Naive thymus-derived CD4-positive, alpha-beta T cell (primary cell): Measurements from ENCODE around the gene SIX3. TPM values are rescaled to one million over a fixed set of nuclear protein-coding genes. Genes with fewer than 3 reads are reported as not detected.

Experiments used
- ATAC-seq: fragments of 150-1000 bp; cut with Tn5 transposase; 2 replicates; pipeline ENCODE4 v1.10.0; 2021; ENCODE audit warnings: mild to moderate bottlenecking, moderate library complexity
- CTCF ChIA-PET: fragments of 350-600 bp; sonication (Branson Sonifier 250); formaldehyde crosslinking; loops from one replicate; lab custom pipeline; 2021; ENCODE audit warnings: antibody characterized with exemption; lab: Charles Lee
- POLR2A ChIA-PET: fragments of 350-600 bp; sonication (Branson Sonifier 250); formaldehyde crosslinking; loops from one replicate; lab custom pipeline; 2021; ENCODE audit warnings: antibody characterized with exemption, inconsistent platforms; lab: Charles Lee
- DNase-seq, 9 donors: peaks; one replicate each; pipeline versions ENCODE4 v3.0.0 to v3.0.0-alpha.2; 2020 to 2022; ENCODE audit warnings: mixed read lengths in 1 of 9
- H3K27ac ChIP-seq: one replicate; pipeline ENCODE4 v1.7.0; 2013; ENCODE audit warnings: mild to moderate bottlenecking, low read depth, low read length, moderate library complexity
- H3K27me3 ChIP-seq, 2 donors: one replicate each; pipeline ENCODE4 v1.7.0; 2013; ENCODE audit warnings: low read length in 2 of 2, mild to moderate bottlenecking in 2 of 2, moderate library complexity in 2 of 2; ENCODE audit not compliant: control insufficient read depth in 2 of 2, insufficient read depth in 2 of 2
- H3K36me3 ChIP-seq, 3 experiments: 1 replicate in 2 of 3; 2 replicates in 1 of 3; pipeline ENCODE4 v1.7.0; 2013; ENCODE audit warnings: low read length in 3 of 3, mild to moderate bottlenecking in 3 of 3, moderate library complexity in 1 of 3; ENCODE audit not compliant: insufficient read depth in 3 of 3, control insufficient read depth in 2 of 3
- H3K4me1 ChIP-seq, 2 donors: one replicate each; pipeline ENCODE4 v1.7.0; 2013; ENCODE audit warnings: low read length in 2 of 2, mild to moderate bottlenecking in 2 of 2, moderate library complexity in 1 of 2; ENCODE audit not compliant: control insufficient read depth in 2 of 2, insufficient read depth in 2 of 2
- H3K4me3 ChIP-seq: 2 replicates; pipeline ENCODE4 v1.7.0; 2013; ENCODE audit warnings: mild to moderate bottlenecking, low read length
- H3K9me3 ChIP-seq, 3 experiments: 1 replicate in 2 of 3; 2 replicates in 1 of 3; pipeline ENCODE4 v1.7.0; 2013; ENCODE audit warnings: low read length in 3 of 3; ENCODE audit not compliant: control insufficient read depth in 2 of 3
- H3K27ac Mint-ChIP-seq, 9 donors: one replicate each; pipeline ENCODE4 v1.8.0; 2020 to 2022; ENCODE audit warnings: mixed read lengths in 9 of 9, mild to moderate bottlenecking in 8 of 9, moderate library complexity in 5 of 9, inconsistent platforms in 2 of 9
- H3K27me3 Mint-ChIP-seq, 5 donors: one replicate each; pipeline ENCODE4 v1.8.0; 2021 to 2022; ENCODE audit warnings: mixed read lengths in 5 of 5, mild to moderate bottlenecking in 1 of 5
- H3K36me3 Mint-ChIP-seq, 5 donors: one replicate each; pipeline ENCODE4 v1.8.0; 2020 to 2022; ENCODE audit warnings: mixed read lengths in 5 of 5, mild to moderate bottlenecking in 3 of 5, inconsistent platforms in 1 of 5
- H3K4me1 Mint-ChIP-seq, 7 donors: one replicate each; pipeline ENCODE4 v1.8.0; 2020 to 2022; ENCODE audit warnings: mixed read lengths in 7 of 7, mild to moderate bottlenecking in 3 of 7, inconsistent platforms in 1 of 7
- H3K4me3 Mint-ChIP-seq, 10 donors: one replicate each; pipeline ENCODE4 v1.8.0; 2020 to 2022; ENCODE audit warnings: mild to moderate bottlenecking in 10 of 10, mixed read lengths in 10 of 10, moderate library complexity in 6 of 10, inconsistent platforms in 2 of 10
- H3K9me3 Mint-ChIP-seq, 11 donors: one replicate each; pipeline ENCODE4 v1.8.0; 2020 to 2022; ENCODE audit warnings: mixed read lengths in 11 of 11, mild to moderate bottlenecking in 4 of 11, inconsistent platforms in 1 of 11, moderate library complexity in 1 of 11
- intact Hi-C, 2 donors: fragments of 100-400 bp; cut with micrococcal nuclease; formaldehyde crosslinking; loops; one replicate each; pipeline ENCODE4 v1.15.1; 2023
- polyA plus RNA-seq, 2 donors: library from polyadenylated mRNA; unstranded; fragments of 300-500 nt; fragmentation: Illumina TruSeq; gene quantifications; one replicate each; pipeline ENCODE4 v1.2.3, GENCODE V29; 2021
- total RNA-seq, 6 experiments: library from RNA in 5 of 6; stranded (reverse) in 5 of 6; gene quantifications; 1 replicate in 5 of 6; 2 replicates in 1 of 6; pipeline ENCODE4 v1.2.3 and lab custom pipeline; 2021 to 2026

Gene SIX3
- total and polyA plus RNA-seq, 7 experiments from 2014 or later, result not detected

DNA sequence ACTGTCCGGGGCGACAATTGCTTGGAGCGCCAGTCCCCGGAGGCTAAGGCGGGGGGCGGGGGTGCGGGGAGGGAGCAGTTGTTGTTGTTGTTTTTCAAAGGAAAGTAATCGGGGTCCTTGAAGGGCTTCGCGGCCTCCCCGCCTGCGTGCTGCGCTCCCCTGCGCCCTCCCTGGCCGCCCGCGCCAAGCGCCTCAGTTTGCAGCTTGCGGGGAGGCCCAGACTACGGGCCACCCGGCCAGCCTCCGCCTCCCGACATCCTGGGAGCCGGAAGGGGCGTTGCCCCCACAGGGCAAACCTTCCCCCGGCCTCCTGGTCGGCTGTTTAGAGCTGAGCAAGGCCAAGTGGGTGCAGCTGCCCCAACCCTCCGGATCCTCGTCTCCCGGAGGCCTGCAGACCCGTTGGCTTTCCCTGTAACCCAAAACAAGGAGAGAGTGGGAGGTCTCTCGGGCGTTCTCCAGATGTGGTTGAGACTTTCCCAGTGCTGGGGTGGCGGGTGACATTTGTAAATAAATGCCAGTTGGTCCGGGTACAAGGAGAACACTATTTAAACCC lies 3.7 kb upstream of the SIX3 start:
- Histone ChIP-seq H3K27ac (no peak overlapping the region), H3K4me1 (no peaks in the 10 kb centered on the region), H3K4me3 (no peak overlapping the region), H3K27me3 (peaks cover 4 to 9% of the 10 kb centered on the region in 2 donors), H3K9me3 (no peaks in the 10 kb centered on the region), H3K36me3 (no peaks in the 10 kb centered on the region)
- ChIA-PET POLR2A (no interaction called here), CTCF (no interaction called here)
- Mint-ChIP-seq H3K27me3 (peaks cover 45 to 85% (median 68%) of the 10 kb centered on the region in 5 donors), H3K36me3 (peaks cover 0 to 2% (median 0%) of the 10 kb centered on the region in 5 donors), H3K27ac (no peak overlapping the region), H3K4me3 (peak overlapping the region in 6 of 10 donors; percentile 47 to 72 (median 58)), H3K4me1 (peaks cover 13 to 57% (median 31%) of the 10 kb centered on the region in 7 donors), H3K9me3 (peaks cover 0 to 1% (median 0%) of the 10 kb centered on the region in 11 donors)
- intact Hi-C loops, result no loop called here
- DNase-seq, result no peak
- no peak for ATAC-seq

- no peaks in the 10 kb centered on the region for H3K9me3 ChIP-seq
- CTCF ChIA-PET, result no interaction called here
- Mint-ChIP-seq H3K9me3 (peaks cover 0 to 1% (median 0%) of the 10 kb centered on the region in 11 donors), H3K36me3 (peaks cover 0 to 2% (median 0%) of the 10 kb centered on the region in 5 donors), H3K4me3 (peak overlapping the region in 7 of 10 donors; percentile 12 to 72 (median 27)), H3K4me1 (peaks cover 15 to 59% (median 38%) of the 10 kb centered on the region in 7 donors), H3K27me3 (peaks cover 47 to 85% (median 68%) of the 10 kb centered on the region in 5 donors), H3K27ac (no peak overlapping the region)
- no peaks in the 10 kb centered on the region for H3K36me3 ChIP-seq
- no peak overlapping the region for H3K4me3 ChIP-seq
- POLR2A ChIA-PET, result no interaction called here
- DNase-seq, result no peak
- H3K27ac ChIP-seq, result no peak overlapping the region
- intact Hi-C loops, result no loop called here
- ATAC-seq, result no peak
- H3K4me1 ChIP-seq, result no peaks in the 10 kb centered on the region
- peaks cover 1 to 5% of the 10 kb centered on the region in 2 donors for H3K27me3 ChIP-seq
These were observed 3.0 kb upstream of the SIX3 start for GRCh38 chr2:44938287-44939105.

- peaks cover 0 to 1% (median 0%) of the 10 kb centered on the region in 11 donors for H3K9me3 Mint-ChIP-seq
- ATAC-seq (no peak), DNase-seq (no peak)
- peaks cover 16 to 65% (median 43%) of the 10 kb centered on the region in 7 donors for H3K4me1 Mint-ChIP-seq
- peak overlapping the region in 9 of 10 donors; percentile 7 to 90 (median 67) for H3K4me3 Mint-ChIP-seq
- intact Hi-C loops, result loop anchor here in 1 of 2 donors (2.0 to 5.0 kb wide), 2 partner anchors 15 to 137 kb away; no protein-coding TSS in a partner anchor
- CTCF ChIA-PET, result no interaction called here
- H3K27me3 ChIP-seq, result peaks cover 0 to 3% of the 10 kb centered on the region in 2 donors
- H3K4me1 ChIP-seq, result no peaks in the 10 kb centered on the region
- H3K4me3 ChIP-seq, result no peak overlapping the region
- H3K36me3 ChIP-seq, result no peaks in the 10 kb centered on the region
- peaks cover 0 to 2% (median 0%) of the 10 kb centered on the region in 5 donors for H3K36me3 Mint-ChIP-seq
- no peak overlapping the region for H3K27ac ChIP-seq
- H3K9me3 ChIP-seq, result no peaks in the 10 kb centered on the region
- peaks cover 43 to 86% (median 70%) of the 10 kb centered on the region in 5 donors for H3K27me3 Mint-ChIP-seq
- POLR2A ChIA-PET, result no interaction called here
- no peak overlapping the region for H3K27ac Mint-ChIP-seq
These were observed 2.1 kb upstream of the SIX3 start for GRCh38 chr2:44939106-44940048.

DNA sequence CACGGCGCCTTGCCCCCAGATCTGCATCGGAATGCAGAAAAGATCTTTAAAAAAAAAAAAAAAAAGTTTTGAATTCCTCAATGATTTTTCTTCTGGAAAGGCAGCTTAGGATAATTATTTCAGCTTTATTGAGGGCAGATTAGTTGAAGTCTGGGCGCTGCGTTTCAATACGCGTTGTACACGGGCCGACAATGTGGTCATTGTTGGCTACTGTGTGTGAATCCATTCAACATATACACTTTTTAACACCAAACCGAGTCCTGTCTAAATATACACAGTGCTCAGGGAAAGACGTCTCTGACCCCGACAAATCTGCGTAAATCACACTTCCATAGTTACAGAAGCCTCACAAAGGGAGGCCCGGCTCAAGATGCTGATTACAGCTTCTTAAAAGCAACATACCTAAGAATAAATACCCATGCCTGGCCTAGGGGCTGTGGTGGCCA lies 1.4 kb upstream of the SIX3 start:
- H3K4me1 ChIP-seq, result no peaks in the 10 kb centered on the region
- Mint-ChIP-seq H3K4me1 (peaks cover 19 to 71% (median 48%) of the 10 kb centered on the region in 7 donors), H3K36me3 (peaks cover 0 to 2% (median 0%) of the 10 kb centered on the region in 5 donors), H3K4me3 (peak overlapping the region in 7 of 10 donors; percentile 33 to 90 (median 71)), H3K27me3 (peaks cover 49 to 84% (median 71%) of the 10 kb centered on the region in 5 donors), H3K9me3 (peaks cover 0 to 1% (median 0%) of the 10 kb centered on the region in 11 donors), H3K27ac (peak overlapping the region in 1 of 9 donors; percentile 33)
- H3K4me3 ChIP-seq, result no peak overlapping the region
- H3K9me3 ChIP-seq, result no peaks in the 10 kb centered on the region
- ChIA-PET POLR2A (no interaction called here), CTCF (interaction anchor here (0.5 kb wide), 1 partner anchor 463 kb away, joined by 3 read pairs; no protein-coding TSS in a partner anchor)
- ATAC-seq, result no peak
- no peaks in the 10 kb centered on the region for H3K36me3 ChIP-seq
- DNase-seq, result no peak
- intact Hi-C loops, result loop anchor here in 1 of 2 donors (2.0 to 5.0 kb wide), 2 partner anchors 15 to 138 kb away; no protein-coding TSS in a partner anchor
- peaks cover 0 to 10% of the 10 kb centered on the region in 2 donors for H3K27me3 ChIP-seq
- no peak overlapping the region for H3K27ac ChIP-seq

DNA sequence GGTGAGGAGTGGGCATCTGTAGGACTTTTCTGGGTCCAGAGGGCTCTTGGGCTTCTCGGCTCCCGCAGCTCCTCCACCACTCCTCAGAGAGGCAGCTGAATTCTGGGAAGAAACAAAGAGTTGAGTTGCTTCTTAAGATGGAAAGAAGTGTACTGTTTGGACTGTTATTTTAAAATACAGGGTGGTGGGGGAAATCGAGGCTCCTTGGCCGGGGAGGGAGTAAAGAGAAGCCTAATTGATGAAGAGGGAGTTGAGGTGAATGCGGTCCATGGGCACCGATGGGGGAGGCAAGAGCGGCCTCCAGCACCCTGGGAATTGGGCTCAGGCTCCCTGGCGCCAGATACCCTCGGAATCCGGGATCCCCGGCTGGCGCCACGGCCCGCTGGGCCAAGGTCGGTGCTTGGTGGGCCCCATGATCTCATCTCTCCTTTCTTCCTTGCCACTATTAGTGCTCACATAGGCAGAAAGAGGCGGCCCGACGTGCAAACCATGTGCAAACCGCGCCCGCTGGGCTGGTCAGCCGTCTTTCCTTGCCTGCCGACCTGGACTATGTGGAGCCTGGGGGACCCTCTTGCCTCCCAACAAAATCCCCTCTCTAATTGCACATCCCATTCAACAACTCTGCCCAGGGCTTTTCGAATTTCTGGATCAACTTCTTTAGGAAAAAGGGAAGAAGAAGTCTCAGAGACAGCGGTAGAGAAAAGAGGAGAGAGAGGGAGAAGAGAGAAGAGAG lies 604 bp upstream of the SIX3 start:
- peaks cover 0 to 10% of the 10 kb centered on the region in 2 donors for H3K27me3 ChIP-seq
- Mint-ChIP-seq H3K4me3 (peak overlapping the region; percentile 33 to 90 (median 80)), H3K9me3 (peaks cover 0 to 1% (median 0%) of the 10 kb centered on the region in 11 donors), H3K27me3 (peaks cover 57 to 86% (median 78%) of the 10 kb centered on the region in 5 donors), H3K4me1 (peaks cover 19 to 74% (median 56%) of the 10 kb centered on the region in 7 donors), H3K27ac (peak overlapping the region in 1 of 9 donors; percentile 42), H3K36me3 (peaks cover 0 to 2% (median 0%) of the 10 kb centered on the region in 5 donors)
- no peaks in the 10 kb centered on the region for H3K9me3 ChIP-seq
- DNase-seq, result no peak
- no peak overlapping the region for H3K27ac ChIP-seq
- H3K4me1 ChIP-seq, result no peaks in the 10 kb centered on the region
- H3K4me3 ChIP-seq, result peak overlapping the region; percentile 35
- CTCF ChIA-PET, result interaction anchor here (0.5 kb wide), 1 partner anchor 463 kb away, joined by 3 read pairs; no protein-coding TSS in a partner anchor
- no peak for ATAC-seq
- H3K36me3 ChIP-seq, result no peaks in the 10 kb centered on the region
- POLR2A ChIA-PET, result no interaction called here
- intact Hi-C loops, result loop anchor here in 1 of 2 donors (2.0 to 5.0 kb wide), 2 partner anchors 14 to 139 kb away; no protein-coding TSS in a partner anchor
